DMS114 treated with DMSO at 0.1 percent for 48 hours (cell line): ENCODE data around the gene KRT36.

ENCODE experiments used
- DNase-seq: peaks from one replicate; lab custom pipeline; 2025; ENCODE audit not compliant: unreplicated experiment; lab: John Stamatoyannopoulos, UW

KRT36 gene

GRCh38 chr17:41442739-41443138 is 47.0 kb downstream of the KRT36 start:
- DNase-seq = no peak

- DNase-seq = no peak
These were observed 49.1 kb downstream of the KRT36 start, which contains the start of gene KRT38 for GRCh38 chr17:41440531-41441033. Gene KRT38, minus strand, starts transcription at chr17:41440983. Its CDS starts 62 bp downstream, at chr17:41440921.

GRCh38 chr17:41439375-41439774 is 50.3 kb downstream of the KRT36 start:
- no peak for DNase-seq

GRCh38 chr17:41437769-41438168 is 51.9 kb downstream of the KRT36 start:
- no peak for DNase-seq

GRCh38 chr17:41437254-41437653 is 52.5 kb downstream of the KRT36 start:
- no peak for DNase-seq
